22Rv1 (cell line): ENCODE measurements around the gene CDK14.

Experiments
- ZFX ChIP-seq: fragments of 450-650 bp; IDR thresholded peaks from 2 replicates; pipeline ENCODE4 v1.6.1; 2017; ENCODE audit warnings: antibody characterized with exemption, borderline replicate concordance
- TF ChIP-seq, protein P1 (sequence below): fragments of 450-650 bp; IDR thresholded peaks from 2 replicates; pipeline ENCODE4 v1.5.1; 2017; ENCODE audit warnings: mild to moderate bottlenecking

DNA sequence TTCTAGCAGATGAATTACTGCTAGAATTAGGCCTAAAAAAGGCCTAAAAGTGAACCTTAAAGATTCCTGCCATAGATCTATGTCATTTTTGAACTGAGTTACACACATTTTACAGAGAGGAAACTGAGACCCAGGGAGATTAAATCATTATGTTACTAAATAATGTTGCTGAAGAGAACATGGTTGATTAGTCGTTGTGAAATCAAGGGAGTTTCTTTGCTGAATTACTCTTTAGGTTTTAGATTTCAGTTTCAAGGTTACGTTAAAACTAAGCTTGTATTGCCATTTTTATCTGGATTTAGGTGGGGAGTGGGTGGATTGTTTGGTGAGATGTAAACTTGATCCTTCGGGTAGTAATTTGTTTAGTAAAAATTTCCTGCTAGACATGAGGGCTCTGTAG is 21.3 kb downstream of the CDK14 start:
- TF ChIP-seq, protein P1, sequence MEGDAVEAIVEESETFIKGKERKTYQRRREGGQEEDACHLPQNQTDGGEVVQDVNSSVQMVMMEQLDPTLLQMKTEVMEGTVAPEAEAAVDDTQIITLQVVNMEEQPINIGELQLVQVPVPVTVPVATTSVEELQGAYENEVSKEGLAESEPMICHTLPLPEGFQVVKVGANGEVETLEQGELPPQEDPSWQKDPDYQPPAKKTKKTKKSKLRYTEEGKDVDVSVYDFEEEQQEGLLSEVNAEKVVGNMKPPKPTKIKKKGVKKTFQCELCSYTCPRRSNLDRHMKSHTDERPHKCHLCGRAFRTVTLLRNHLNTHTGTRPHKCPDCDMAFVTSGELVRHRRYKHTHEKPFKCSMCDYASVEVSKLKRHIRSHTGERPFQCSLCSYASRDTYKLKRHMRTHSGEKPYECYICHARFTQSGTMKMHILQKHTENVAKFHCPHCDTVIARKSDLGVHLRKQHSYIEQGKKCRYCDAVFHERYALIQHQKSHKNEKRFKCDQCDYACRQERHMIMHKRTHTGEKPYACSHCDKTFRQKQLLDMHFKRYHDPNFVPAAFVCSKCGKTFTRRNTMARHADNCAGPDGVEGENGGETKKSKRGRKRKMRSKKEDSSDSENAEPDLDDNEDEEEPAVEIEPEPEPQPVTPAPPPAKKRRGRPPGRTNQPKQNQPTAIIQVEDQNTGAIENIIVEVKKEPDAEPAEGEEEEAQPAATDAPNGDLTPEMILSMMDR, result no peak
- TF ChIP-seq ZFX, result no peak
